ENCODE measurements around the gene DPP4.

DPP4 gene

DNA sequence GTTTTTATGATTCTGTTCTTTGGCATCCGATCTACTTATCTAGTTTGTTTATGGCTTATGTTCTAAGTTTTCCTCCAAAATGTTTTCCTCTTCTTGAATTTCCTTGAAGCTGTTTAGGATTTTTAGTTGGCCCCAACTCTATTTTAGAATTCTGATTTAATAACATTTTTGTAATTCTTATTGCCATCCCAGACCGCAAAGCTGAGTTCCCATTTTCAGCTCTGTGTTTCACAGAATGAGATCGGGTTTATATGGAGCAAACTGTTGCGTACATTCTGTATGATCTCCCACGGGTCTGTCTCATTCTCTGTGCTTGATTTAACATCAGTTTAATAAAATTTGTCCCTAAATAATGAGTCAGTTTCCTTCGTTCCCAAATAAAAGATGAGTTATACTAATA, 59.3 kb downstream of the DPP4 start:
- peak; percentile 27 for DNase-seq

DNA sequence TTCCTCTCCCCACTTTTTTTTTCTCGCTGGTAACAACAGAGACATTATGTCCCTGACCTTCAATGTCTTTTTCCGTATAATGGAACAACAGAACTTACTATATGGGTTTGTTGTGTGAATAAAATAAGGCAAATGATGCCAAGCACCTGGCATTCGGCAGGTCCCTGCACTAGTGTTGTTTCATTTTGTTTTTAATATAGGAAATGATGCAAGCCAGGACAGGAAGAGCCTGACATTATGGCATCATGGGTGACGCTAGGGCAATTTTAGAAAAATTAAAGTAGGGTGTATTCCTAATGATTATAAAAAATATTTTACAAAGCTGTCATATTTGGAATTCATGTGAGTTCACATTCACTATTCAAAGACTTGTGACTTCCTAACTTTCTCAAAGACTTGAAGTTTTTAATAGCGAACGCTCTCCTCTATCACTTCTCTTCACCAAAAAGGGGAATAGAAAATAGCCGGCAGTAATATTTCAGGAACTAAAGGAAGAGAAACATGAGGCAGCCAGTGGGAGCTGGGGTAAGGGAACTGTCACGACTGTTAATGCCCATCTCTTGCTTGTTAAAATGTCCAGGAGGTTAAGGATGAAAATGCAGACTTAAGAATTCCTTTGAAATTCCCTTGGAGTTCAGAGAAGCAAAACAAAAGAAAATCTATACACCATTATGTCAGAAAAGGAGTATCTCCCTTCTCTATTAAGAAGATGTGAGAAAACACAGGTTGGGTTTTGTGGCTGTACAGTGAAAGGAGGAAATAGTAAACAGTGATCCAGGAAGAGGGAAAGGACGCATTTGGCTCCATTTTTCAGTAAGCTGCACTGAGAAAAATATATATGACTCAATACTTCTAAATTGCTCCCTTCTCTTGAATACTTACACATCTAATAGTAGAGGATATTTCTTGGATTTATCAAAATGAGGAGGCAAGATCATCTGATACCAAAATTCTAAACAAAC, 60.2 kb downstream of the DPP4 start:
- DNase-seq, result peak; percentile 87

DNA sequence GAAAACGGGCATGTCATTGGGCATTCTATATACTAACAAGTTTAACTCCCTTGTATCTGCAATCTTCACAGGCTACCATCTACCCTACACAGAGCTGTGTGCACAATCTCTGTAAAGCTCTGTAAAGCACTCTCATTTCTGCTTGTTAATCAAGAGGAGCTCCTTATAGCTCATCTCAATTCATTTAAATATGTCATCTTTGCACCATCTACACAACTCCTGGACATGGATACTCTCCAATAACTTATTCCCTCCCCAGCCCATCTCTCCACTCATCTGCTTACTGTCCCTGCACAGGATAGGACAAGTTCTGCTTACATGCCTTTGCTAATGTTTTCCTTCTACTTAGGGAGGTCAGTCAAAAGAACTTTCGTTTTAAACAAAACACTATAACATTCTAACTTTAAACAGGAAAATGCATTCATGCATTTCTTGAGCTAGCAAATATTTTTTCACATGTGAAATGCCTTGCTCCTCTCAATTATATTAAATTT, 61.4 kb downstream of the DPP4 start:
- no peak for DNase-seq

DNA sequence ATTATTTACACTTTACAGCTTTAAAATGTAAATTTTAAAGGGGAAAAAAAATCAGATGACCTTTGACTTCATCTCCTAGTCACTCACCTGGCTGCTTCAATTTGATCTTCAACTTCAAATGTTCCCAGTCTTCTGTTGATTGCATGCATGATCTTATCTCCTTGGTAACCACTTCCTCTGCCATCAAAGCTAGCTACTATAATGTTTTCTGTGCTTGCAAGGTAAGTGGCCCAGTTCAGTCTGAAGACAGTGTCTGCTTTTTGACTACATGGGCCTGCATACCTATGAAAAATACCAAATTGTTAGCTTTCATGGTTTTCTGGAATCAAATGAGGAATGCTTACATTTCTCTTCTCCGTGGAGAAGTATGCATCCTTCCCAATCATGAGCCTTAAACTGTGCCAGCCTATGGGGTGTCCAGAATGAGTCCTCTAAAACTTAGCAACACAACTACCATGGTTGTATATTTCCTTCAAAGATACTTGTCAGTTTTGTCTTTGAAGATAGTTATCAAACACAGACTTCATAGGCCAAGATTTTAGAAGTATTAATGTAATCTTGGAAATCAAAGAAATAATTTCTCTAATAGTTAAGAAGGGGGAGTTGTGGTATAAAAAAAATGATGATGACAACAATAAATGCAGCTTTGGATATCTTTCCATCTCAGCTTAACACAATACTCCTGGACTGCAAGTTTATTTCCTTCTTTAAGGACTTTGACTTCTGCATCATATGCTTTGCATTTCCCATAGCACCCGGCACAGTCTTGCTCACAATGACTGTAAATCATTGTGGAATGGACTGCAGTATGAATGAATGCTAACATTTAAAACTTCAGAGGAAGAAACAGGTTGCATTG, 62.1 kb downstream of the DPP4 start:
- DNase-seq, result peak; percentile 3

DNA sequence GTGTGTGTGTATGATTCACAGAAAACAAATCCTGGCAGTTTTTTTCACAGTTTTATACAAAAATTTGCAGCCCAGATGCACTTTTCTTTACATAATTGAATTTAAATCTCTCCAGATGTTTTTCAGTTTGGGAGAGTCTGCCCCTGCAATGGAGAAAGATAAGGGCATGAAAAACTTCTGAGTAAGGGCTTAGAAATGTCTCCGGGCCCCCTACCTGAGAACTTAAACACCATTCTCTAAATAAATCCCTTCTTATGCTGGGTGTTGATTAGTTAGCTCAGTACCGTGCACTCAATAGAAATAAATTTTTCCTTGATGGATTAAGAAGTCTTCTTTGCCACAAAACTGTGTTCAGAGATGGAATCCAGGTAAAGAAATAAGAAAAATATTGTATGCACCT, 64.5 kb downstream of the DPP4 start:
- no peak for DNase-seq

DNA sequence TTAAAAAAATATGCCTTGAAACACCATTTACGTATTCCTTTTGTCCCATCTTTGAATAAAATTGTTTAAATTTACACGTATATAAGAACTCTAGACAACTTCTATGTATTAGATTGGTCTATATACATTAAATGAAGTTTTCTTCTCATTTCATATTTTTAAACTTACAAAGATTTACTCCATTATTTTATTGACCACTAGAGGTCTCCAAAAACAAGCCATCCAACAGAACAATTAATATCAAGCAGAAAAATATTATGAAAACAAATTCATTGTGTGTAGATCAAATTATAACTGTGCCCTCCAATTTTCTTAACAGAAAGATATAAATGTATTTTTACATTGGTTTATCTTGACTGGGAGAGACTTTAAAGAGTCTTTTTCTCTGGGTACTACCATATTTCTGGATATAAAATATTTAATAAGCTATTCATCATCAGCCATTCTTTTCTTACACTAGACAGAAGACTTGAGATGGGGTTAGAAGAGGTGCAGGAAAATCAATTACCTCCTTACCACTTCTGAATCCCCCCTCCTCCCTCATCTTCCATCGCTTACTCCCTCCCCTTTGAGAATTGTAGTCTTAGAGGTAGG, 66.5 kb downstream of the DPP4 start:
- DNase-seq, result no peak

DNA sequence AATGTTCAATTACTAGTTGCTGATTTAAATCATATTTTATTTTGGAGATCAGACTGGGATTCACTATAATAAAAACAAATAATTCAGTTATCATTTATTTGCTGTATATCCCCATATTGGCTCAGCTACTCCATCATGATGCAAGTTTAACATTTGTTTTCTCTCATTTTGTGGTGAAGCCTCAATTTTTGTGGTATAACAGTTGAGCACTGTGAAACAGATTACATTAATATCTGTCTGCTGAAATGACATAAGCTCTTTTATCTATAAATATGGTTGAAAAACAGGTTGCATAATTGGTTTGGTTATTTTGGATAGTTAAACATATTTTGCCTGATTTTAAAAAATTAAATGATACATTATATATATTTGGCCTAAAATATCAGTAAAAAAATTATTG, 67.7 kb downstream of the DPP4 start:
- peak; percentile 64 for DNase-seq

DNA sequence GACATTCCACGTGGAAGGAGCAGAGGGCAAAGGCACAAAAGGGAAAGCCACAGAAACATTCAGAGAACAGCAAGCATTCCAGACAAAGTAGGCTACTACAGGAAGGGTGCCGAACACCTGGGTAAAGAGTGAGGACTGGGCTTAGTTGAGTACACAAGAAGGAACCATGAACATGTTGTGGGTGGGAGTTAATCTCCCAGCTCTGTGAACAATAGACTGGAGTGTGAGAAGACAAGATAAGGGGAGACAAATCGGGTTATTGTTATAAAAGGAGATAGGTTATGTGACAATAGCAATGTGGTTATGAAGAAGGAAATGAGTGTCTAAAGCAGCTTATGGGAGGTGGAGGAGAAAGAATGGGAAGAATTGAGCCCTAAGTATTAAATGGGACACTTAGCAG, 70.0 kb downstream of the DPP4 start:
- DNase-seq, result peak; percentile 23

DNA sequence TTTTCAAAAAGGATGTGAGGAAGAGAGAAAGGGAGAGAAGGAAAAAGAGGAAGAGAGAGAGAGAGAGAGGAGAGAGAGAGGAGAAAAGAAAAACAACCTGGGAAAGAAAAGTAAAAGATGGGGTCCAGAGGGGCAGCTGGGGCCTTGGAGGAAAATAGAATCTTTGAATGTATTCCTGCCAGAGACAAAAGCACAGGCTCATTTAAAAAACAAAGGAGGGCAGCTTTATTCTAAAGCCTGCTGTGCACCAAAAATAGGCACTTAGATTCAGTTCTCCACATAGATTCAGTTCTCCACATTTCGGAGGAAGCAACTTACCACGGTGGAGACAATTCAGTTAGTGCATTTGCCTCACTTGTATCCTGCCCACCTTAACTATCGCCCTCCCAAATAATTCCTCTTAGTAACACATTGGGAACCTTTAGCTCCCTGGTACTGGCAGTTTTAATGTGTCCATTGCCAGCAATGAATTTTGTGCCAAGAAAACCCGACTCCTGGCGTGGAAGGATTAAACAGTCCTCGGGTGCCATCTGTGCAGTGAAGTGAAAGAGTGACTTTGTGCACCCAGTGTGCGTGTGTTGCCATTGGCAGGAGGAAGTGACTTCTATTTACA, 71.3 kb downstream of the DPP4 start:
- peak; percentile 91 for DNase-seq

DNA sequence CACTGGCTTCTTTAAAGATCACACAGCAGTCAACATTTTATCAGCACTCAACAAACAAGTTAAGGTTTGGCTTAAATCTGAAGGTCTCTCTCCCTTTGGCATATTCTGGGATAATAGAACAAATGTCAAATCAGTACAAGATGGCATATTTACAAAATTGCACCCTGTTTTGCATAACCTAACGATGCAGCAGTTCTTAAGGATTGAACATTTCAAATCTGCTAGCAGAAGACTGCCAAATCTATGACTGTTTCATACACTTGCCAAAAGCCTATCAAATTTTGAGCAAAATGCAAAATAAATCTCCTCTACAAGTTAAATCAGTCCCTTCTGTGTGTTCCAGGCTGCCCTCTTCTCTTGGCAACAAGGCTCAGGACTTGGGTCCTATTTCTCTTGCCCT, 73.6 kb downstream of the DPP4 start:
- DNase-seq, result no peak

DNA sequence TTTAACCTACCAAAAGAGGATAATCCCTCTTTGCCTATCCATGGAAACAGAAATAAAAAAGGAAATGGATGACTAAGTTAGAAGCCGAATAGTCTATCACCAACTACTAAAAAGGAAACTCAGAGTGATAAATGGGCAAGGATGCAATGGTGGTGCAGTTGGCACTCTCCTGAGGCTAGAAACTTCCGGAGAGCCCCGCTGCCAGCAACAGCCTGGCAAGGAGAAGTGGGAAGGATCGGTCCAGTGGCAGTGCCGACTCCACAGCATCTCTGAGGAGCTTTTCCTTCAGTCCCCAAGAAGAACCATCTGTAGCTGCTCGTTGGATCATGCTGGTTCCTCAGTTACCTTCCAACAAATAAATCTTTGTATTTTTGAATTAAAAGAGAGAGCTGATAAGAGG, 74.7 kb downstream of the DPP4 start:
- DNase-seq, result no peak

DNA sequence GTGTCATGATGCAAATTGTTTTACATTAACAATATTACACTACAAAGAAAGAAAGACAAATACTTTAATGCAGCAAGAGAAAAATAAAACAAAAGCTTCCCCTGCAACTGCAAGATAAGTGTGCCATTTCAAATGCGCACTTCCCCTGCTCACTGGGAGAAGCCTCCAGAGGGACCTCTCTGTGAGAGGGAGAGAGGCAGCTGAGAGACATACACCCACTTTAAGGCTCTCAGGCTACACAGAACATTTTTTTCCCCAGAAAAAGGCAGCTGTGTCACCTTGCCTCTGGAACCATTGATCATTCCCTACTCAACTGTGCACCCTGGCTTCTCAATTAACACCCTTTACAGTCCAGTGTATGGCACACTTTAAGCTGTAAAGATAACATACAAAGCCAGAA, 75.2 kb downstream of the DPP4 start:
- peak; percentile 37 for DNase-seq

DNA sequence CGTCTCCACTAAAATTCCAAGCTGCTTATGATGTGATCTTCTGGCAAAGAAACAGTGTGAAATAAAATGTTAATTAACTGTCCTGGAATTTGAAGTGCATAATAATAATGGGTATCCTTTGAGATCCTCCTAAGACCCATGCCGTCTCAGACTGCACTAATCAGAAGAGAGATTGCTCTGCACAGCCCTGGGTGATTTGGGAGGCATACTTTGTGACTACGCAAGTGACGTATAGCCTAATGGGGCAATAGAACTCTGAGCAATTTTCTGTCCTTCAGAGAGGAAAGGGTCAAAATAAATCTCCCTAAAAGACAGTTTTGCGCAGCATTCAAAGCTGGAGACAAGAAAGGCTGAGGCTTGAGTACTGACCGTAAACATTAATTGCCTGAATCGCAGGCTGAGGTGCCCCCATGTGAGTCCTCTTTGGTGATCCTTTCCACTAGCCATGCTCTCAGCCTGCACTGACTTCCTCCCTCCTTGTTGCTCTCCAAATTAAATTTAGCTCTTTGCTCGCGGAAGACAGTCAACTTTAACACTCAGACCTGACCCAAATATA, 76.0 kb downstream of the DPP4 start:
- no peak for DNase-seq

DNA sequence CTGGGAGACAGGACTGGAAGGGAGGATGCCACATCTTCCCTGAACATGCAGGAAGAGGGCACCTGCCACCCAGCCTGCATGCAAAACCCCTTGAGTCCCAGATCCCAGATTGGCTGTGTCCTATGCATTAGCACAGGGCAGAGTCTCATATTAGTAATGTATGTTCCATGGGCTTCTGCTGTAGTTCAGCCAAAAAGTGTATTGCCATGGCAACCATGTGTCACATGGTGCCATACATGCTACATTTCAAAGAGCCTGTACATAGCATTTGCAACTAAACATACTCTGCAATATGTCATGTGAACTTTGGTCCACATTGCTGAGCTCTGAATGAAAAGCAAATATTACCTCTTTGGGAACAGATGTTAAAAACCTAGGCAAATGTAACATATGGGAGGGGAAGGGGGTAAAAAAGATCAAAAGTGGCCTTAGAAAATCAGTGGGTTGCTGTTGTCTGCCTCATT, 78.4 kb downstream of the DPP4 start:
- DNase-seq, result no peak

DNA sequence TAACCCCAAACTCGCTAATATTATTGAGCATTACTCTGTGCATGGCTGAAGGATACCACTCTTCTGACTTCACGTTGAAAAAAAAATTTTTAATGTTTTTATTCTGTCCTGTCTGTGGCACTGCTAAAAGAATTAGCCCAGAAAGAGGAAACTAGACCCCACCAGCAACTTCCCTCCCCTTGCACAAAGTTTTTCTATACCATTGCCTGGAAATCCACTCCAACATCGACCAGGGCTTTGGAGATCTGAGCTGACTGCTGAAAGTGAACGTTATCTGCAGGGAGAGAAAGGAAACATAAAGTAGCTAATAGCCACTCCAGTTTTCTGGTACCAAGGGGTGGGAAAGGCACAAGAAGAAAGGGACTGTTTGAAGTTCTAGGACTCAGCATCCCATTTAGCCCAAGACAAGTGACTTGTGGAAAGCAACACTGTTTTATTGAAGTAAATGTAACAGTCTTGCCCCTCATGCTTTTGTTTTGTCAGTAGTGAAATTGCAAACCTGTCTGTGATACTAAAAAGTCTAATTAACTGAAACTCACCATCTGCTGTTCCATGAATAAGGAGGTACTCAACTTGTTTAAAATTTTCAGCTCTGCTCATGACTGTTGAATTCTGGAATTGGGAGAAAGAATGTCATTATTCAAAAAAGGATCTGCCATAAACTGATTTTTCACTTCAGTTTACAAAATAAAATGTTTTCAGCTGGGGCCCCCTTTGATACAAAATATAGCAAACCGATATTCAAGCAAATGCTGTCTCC, 79.1 kb downstream of the DPP4 start:
- peak; percentile 54 for DNase-seq

DNA sequence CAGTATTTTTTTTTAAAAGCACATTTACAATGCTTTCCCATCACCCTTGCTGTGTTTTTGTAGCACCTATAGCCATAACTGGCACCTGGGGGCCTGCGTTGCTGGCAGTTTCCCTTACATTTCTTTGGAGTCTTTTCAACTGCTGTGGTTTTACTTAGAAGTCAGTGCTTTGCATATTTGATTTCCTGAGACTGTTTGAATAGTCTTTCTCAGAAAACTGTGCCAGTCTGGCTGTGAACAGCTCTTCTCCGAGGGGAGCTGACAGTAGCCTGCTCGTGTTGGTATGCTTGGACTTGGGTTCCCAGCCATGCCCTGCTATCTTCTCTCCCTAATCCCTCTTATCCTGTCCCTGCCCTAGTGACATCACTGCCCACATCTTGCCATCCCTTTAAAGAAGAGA, 81.5 kb downstream of the DPP4 start:
- DNase-seq, result peak; percentile 44

DNA sequence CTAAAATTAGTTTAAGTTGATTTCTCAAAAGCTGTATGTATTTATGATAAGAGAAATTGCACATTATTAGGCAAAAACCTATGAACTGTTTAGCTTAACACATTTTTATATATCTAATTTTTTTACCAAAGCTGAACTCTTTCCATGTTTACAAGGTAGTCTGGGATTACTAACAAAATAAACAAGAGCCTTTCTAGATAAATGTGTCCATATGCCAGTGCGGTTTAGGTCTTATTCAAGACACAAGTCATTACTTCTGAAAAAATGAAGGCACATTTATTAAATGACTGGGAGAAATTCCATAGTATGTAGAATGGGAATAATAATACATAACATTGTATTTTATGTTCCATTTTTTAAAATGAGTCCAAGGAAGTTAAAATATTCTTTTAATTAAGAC, 82.0 kb downstream of the DPP4 start:
- DNase-seq, result no peak

DNA sequence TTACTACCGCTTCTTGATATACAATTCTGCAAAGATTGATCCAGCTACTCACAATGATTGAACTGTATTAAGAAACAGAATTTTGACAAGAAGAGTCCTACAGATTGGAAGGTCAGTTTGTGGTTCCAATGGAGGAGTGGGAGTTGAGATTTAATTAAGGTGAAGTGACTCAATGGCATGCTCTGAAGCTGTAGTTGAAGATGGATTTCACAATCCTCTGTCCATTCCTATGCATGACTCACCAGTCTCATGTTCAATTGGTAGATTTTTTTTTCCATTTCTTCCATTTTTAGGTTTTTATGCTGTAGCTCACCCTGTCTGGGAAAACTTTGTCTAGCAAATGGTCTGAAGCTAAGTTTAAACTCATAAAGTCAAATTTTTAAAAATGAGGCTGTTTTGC, 83.3 kb downstream of the DPP4 start:
- DNase-seq, result peak; percentile 76

DNA sequence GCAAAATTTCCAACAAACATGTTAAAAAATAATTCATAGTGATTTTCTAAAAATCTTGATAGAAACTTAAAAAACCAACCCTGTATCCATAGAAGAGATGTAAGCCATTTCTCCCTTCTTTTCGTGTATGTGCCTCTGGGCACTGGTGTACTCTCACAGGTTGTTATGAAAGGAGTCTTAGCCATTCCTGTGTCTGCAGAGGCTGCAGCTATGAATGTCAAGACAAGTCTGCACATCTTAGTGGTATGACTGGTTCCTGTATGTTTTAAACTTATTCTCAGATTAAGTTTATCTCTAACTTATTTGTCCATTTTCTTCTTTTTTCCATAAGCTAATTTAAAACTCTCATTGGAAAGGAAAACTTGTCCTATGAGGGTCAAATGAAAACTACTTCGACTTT, 84.0 kb downstream of the DPP4 start:
- no peak for DNase-seq

DNA sequence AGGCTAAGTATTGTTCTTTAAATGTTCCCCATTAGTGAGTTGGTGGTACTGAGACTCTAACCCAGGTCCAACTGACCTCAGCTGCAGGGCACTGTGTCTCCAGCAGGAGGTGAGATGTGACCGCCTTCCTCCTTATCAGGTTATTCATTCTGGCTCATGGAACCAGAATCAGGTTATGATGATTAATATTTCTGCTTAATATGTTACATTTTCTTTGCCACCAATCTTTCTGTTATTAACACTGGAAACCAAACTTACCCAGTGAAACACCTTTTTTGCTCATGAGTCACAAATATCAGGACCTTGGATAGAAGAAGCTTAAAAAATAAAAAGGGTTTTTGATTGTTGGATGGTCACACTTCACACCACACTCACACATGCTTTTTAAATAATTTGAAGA, 85.4 kb downstream of the DPP4 start:
- no peak for DNase-seq

DNA sequence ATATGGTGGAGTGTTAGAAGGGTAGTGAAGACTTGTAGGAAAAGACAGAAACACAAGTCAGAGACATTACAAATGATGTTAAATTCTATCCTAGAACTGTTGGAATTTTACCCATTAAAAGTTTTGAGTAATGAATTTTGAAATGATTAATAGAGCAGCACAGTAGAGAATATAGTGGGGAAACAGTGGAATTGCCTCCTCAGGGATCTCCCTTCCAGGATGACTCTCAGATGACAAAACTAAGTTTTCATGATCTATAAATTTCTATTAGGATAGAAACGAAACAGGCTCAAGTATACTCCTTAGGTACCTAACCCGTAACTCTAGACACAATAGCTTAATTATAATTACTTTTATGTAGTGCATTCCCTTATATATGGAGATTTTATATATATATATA, 86.7 kb downstream of the DPP4 start:
- DNase-seq, result no peak

DNA sequence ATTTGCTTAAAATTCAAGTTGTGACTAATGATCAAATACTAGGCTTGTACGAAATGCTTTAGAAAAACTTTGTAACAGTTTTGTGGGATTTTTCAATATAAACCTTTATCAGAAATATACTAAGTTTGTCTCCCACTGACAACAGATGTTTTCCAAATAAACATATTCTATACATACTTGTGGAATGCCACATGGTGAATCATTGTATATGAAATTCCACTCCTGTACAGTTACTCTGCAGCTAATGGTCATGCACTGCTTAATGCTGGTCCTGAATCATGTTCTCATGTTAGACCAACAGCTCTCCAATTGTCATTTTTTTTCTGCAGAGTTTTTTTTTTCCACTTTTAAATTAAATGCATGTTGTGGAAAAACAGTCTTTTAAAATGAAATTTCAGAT, 90.1 kb downstream of the DPP4 start:
- DNase-seq, result no peak
